Prostate gland (tissue), 2 donors: Measurements from ENCODE around the gene INSR. TPM values are rescaled to one million over a fixed set of nuclear protein-coding genes. Genes with fewer than 3 reads are reported as not detected.

Source experiments
- DNase-seq: peaks from one replicate; pipeline ENCODE4 v3.0.0-alpha.2; 2019; ENCODE audit warnings: low spot score
- H3K27ac ChIP-seq, 2 donors: fragments of 200-600 bp; sonication (generic); 2 replicates each; pipeline ENCODE4 v1.5.1; 2017 to 2019
- H3K27me3 ChIP-seq: fragments of 200-600 bp; sonication (generic); replicated peaks from 2 replicates; pipeline ENCODE4 v1.5.1; 2019; ENCODE audit not compliant: insufficient read depth
- H3K36me3 ChIP-seq, 2 donors: fragments of 200-600 bp; sonication (generic); 1 replicate in 1 of 2; 2 replicates in 1 of 2; pipeline versions ENCODE4 v1.5.1 to v1.8.1; 2017 to 2019
- H3K4me1 ChIP-seq: fragments of 200-600 bp; sonication (generic); replicated peaks from 2 replicates; pipeline ENCODE4 v1.5.1; 2019
- H3K4me3 ChIP-seq, 2 donors: fragments of 200-600 bp; sonication (generic); 2 replicates each; pipeline ENCODE4 v1.5.1; 2017 to 2019
- H3K9me3 ChIP-seq: fragments of 200-600 bp; sonication (generic); 2 replicates; pipeline ENCODE4 v1.5.1; 2017
- POLR2A ChIP-seq: fragments of 450-650 bp; IDR thresholded peaks from one replicate; pipeline ENCODE4 v1.6.1; 2016; ENCODE audit warnings: antibody characterized with exemption, mild to moderate bottlenecking
- POLR2AphosphoS5 ChIP-seq: sonication (generic); formaldehyde crosslinking; IDR thresholded peaks from one replicate; pipeline ENCODE4 v1.6.1; 2017; ENCODE audit warnings: antibody characterized with exemption
- WGBS: methylation state at CpG from one replicate; pipeline ENCODE4 v1.1.5; 2018; 5-methylcytosine and 5-hydroxymethylcytosine counted together
- intact Hi-C: fragments of 100-400 bp; cut with DNase I; formaldehyde crosslinking; loops from one replicate; pipeline ENCODE4 v1.14.2; 2022
- total RNA-seq, 2 donors: library from RNA; depleted of rRNA; stranded (reverse); fragments of >200 nt; gene quantifications; one replicate each; pipeline ENCODE4 v1.1.0, GENCODE V29; 2016
- TF ChIP-seq, protein P1 (sequence below), 4 experiments: fragments of 200-600 bp in 2 of 4; fragments of 450-650 bp in 2 of 4; sonication (generic) in 2 of 4; IDR thresholded peaks; 1 replicate in 3 of 4; 2 replicates in 1 of 4; pipeline ENCODE4 v1.5.1; 2016 to 2019; ENCODE audit warnings: antibody characterized with exemption in 4 of 4, mild to moderate bottlenecking in 2 of 4, moderate library complexity in 2 of 4

The INSR gene
- total RNA-seq, 2 donors from 2014 or later = 51.2 to 124 TPM

DNA sequence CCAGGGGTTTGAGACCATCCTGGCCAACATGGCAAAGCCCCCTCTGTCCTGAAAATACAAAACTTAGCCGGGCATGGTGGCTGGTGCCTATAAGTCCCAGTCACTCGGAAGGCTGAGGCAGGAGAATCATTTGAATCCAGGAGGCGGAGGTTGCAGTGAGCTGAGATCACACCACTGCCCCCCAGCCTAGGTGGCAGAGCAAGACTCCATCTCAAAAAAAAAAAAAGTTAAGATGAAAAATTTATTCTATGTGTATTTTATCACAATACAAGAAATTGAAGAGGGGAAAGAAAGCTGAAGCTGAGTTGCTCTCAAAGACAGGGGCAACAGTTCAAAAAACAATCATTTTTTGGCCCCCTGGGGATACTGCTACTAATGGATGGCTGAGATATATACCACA lies 31.1 kb downstream of the INSR start:
- Histone ChIP-seq H3K27ac (peak overlapping the region in 1 of 2 donors; percentile 1), H3K36me3 (no peaks in the 10 kb centered on the region), H3K9me3 (no peaks in the 10 kb centered on the region), H3K4me3 (no peak overlapping the region), H3K4me1 (no peaks in the 10 kb centered on the region), H3K27me3 (no peaks in the 10 kb centered on the region)
- no peak for DNase-seq
- WGBS = 86% methylated on average over 3 of the region's 3 CpGs
- TF ChIP-seq POLR2AphosphoS5 (no peak), POLR2A (no peak)
- TF ChIP-seq, protein P1, sequence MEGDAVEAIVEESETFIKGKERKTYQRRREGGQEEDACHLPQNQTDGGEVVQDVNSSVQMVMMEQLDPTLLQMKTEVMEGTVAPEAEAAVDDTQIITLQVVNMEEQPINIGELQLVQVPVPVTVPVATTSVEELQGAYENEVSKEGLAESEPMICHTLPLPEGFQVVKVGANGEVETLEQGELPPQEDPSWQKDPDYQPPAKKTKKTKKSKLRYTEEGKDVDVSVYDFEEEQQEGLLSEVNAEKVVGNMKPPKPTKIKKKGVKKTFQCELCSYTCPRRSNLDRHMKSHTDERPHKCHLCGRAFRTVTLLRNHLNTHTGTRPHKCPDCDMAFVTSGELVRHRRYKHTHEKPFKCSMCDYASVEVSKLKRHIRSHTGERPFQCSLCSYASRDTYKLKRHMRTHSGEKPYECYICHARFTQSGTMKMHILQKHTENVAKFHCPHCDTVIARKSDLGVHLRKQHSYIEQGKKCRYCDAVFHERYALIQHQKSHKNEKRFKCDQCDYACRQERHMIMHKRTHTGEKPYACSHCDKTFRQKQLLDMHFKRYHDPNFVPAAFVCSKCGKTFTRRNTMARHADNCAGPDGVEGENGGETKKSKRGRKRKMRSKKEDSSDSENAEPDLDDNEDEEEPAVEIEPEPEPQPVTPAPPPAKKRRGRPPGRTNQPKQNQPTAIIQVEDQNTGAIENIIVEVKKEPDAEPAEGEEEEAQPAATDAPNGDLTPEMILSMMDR (IDR thresholded peaks at IDR 0.05) = no peak
- intact Hi-C loops = no loop called here

DNA sequence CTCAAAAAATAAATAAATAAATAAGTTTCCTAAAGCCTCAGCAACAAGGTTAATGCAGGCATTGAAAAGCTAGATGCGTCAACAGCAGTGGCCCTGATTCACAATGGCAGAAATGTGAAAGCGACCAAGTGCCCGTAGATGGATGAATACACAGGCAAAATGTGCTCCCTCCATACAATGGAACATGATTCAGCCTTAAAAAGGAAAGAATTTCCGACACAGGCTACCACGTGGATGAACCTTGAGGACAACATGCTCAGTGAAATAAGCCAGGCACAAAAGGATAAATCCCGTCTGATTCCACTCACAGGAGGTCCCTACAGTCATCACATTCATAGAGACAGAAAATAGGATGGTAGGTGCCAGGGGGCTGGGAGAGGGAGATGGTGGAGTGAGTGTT lies 31.7 kb downstream of the INSR start:
- no peaks in the 10 kb centered on the region for H3K4me1 ChIP-seq
- H3K4me3 ChIP-seq = no peak overlapping the region
- no peak for DNase-seq
- no peaks in the 10 kb centered on the region for H3K9me3 ChIP-seq
- TF ChIP-seq POLR2A (no peak), POLR2AphosphoS5 (no peak)
- TF ChIP-seq, protein P1 (IDR thresholded peaks at IDR 0.05) = no peak
- H3K27me3 ChIP-seq = no peaks in the 10 kb centered on the region
- peak overlapping the region in 1 of 2 donors; percentile 1 for H3K27ac ChIP-seq
- no peaks in the 10 kb centered on the region for H3K36me3 ChIP-seq
- WGBS = 82% methylated on average over 6 of the region's 6 CpGs
- intact Hi-C loops = no loop called here

DNA sequence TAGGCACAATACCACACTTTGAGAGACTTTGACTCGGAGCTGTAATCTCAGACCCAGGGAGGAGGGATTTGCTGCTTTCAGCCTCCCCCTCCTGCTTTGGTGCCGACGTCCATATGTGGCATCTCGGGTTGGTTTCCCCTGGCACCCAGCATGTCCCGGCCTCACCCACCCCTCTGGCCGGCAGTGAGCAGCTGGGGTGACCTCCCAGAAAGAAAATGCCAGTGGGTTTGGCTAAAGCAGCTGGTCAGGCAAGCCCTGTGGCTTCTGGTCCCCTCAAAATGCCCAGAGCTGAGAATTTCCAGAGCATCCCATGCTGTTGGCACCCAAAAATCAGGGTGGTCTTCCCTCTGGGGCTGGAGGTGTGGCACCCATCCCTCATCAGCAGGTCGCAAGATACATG lies 34.1 kb downstream of the INSR start:
- Histone ChIP-seq H3K36me3 (no peaks in the 10 kb centered on the region), H3K27ac (no peak overlapping the region), H3K9me3 (no peaks in the 10 kb centered on the region), H3K4me1 (no peaks in the 10 kb centered on the region), H3K27me3 (no peaks in the 10 kb centered on the region), H3K4me3 (no peak overlapping the region)
- intact Hi-C loops = no loop called here
- no peak for DNase-seq
- TF ChIP-seq POLR2A = no peak
- TF ChIP-seq, protein P1 (IDR thresholded peaks at IDR 0.05) = no peak
- no peak for TF ChIP-seq POLR2AphosphoS5
- WGBS = 70% methylated on average over 7 of the region's 7 CpGs

DNA sequence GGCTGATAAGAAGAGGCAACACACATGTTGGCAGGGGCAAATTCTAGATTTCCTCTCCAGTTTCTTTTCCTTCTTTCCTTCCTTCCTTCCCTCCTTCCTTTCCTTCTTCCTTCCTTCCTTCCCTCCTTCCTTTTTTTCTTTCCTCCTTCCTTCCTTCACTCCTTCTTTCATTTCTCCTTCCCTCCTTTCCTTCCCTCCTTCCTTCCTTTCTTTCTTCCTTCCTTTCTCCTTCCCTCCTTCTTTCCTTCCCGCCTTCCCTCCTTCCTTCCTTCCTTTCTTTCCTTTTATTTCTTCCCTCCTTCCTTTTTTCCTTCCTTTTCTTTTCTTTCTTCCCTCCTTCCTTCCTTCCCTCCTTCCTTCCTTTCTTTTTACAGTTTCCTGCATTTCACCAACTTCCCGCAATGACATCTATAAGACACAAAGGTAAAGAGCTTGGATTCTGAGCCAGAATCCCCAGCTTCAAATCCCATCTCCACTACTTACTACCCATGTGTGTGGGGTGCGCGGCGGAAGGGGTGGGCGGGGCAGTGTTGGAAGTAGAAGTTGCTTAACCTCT lies 35.3 kb downstream of the INSR start:
- no peak overlapping the region for H3K27ac ChIP-seq
- no peak for TF ChIP-seq POLR2AphosphoS5
- no peak for TF ChIP-seq POLR2A
- TF ChIP-seq, protein P1 (IDR thresholded peaks at IDR 0.05) = no peak
- H3K27me3 ChIP-seq = no peaks in the 10 kb centered on the region
- no peaks in the 10 kb centered on the region for H3K9me3 ChIP-seq
- no peaks in the 10 kb centered on the region for H3K36me3 ChIP-seq
- no peaks in the 10 kb centered on the region for H3K4me1 ChIP-seq
- DNase-seq = no peak
- WGBS = 95% methylated on average over 6 of the region's 6 CpGs
- H3K4me3 ChIP-seq = no peak overlapping the region
- intact Hi-C loops = no loop called here

DNA sequence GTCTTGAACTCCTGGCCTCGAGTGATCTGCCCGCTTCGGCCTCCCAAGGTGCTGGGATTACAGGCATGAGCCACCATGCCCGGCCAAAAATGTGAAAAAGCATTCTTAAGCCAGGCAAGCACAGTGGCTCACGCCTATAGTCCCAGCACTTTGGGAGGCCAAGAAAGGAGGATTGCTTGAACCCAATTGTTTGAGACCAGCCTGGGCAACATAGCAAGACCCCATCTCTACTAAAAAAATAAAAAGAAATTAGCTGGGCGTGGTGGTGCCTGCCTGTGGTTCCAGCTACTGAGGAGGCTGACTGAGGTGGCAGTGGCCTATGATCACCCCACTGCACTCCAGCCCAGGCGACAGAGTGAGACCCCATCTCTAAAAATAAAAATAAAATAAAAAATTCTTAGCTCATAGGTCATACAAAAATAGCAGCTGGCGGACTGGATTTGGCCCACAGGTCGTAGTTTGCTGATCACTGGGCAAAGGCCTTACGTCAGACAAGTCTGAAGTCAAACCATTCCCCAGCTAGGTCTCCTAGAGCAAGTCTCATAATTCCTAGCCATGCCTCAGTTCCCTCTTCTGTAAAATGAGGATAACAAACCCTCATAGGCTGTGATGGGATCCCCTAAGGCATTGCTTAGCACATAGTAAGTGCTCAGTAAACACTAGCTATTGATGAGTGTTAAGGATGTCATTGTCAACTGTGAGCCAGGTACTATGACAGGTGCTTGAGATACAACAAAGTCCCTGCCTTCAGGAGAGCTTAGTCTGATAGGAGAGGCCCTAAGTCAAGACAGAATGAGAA lies 36.0 kb downstream of the INSR start:
- TF ChIP-seq POLR2A (no peak), POLR2AphosphoS5 (no peak)
- TF ChIP-seq, protein P1 (IDR thresholded peaks at IDR 0.05) = no peak
- intact Hi-C loops = no loop called here
- Histone ChIP-seq H3K4me1 (no peaks in the 10 kb centered on the region), H3K27me3 (no peaks in the 10 kb centered on the region), H3K9me3 (no peaks in the 10 kb centered on the region), H3K36me3 (no peaks in the 10 kb centered on the region), H3K27ac (no peak overlapping the region), H3K4me3 (no peak overlapping the region)
- WGBS = 93% methylated on average over 10 of the region's 10 CpGs
- DNase-seq = no peak
